Body of pancreas (tissue), 4 donors: Measurements from ENCODE around the gene FGF14.

ENCODE experiments used
- POLR2A ChIP-seq, 3 donors: fragments of 450-650 bp; IDR thresholded peaks; one replicate each; pipeline ENCODE4 v1.6.1; 2016; ENCODE audit warnings: antibody characterized with exemption in 3 of 3, mild to moderate bottlenecking in 2 of 3
- TF ChIP-seq, protein P1 (sequence below), 7 experiments: fragments of 450-650 bp in 4 of 7; fragments of 200-600 bp in 3 of 7; sonication (generic) in 3 of 7; IDR thresholded peaks; one replicate each; pipeline ENCODE4 v1.5.1; 2016 to 2019; ENCODE audit warnings: antibody characterized with exemption in 7 of 7

DNA sequence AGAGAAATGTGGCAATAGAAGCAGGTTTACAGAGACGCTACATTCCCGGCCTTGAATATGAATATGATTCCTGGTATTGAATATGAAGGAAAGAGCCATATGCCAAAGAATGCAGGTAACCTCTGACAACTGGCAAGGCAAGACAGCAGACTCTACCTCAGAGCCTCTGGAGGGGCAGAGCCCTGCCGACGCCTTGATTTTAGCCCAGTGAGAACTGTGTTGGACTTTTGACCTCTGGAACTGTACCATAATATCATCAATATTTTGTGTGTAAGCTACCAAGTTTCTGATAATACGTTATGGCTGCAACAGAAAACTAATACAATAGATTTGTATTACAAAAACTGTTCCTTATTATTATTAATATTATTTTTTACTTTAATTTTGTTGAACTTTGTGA lies 219.7 kb downstream of the FGF14 start:
- TF ChIP-seq, protein P1, sequence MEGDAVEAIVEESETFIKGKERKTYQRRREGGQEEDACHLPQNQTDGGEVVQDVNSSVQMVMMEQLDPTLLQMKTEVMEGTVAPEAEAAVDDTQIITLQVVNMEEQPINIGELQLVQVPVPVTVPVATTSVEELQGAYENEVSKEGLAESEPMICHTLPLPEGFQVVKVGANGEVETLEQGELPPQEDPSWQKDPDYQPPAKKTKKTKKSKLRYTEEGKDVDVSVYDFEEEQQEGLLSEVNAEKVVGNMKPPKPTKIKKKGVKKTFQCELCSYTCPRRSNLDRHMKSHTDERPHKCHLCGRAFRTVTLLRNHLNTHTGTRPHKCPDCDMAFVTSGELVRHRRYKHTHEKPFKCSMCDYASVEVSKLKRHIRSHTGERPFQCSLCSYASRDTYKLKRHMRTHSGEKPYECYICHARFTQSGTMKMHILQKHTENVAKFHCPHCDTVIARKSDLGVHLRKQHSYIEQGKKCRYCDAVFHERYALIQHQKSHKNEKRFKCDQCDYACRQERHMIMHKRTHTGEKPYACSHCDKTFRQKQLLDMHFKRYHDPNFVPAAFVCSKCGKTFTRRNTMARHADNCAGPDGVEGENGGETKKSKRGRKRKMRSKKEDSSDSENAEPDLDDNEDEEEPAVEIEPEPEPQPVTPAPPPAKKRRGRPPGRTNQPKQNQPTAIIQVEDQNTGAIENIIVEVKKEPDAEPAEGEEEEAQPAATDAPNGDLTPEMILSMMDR (IDR thresholded peaks at IDR 0.05), result no peak
- no peak for TF ChIP-seq POLR2A (IDR thresholded peaks at IDR 0.05)
